Measurements from ENCODE around the gene AIF1. TPM values are rescaled to one million over a fixed set of nuclear protein-coding genes. Genes with fewer than 3 reads are reported as not detected.

Gene AIF1
- total and polyA plus RNA-seq, 3 experiments from 2014 or later = 33.2 to 35.6 (median 35.6) TPM

DNA sequence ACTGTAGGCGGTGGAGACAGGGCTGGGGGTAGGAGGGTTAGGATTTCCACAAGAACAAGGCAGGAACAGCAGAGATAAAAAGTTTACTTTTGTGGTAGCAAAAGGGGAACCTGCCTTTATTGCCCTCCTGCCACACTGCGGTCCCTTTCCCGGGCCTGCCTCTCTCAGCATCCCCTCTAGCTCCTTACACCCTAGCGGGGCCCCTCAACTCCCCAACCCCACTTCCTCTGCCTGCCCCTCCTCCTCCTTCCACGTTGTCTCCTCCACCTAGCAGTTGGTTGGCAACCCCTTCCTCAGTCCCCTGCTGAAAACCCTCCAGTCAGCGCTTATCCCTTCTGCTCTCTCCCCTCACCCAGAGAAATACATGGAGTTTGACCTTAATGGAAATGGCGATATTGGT, 714 bp downstream of the AIF1 start:
- Histone ChIP-seq H3K4me3 (ENCODE audit: low read length) (peak overlapping the region; percentile 67), H3K27ac (ENCODE audit: low read depth, low read length) (peak overlapping the region; percentile 54), H3K4me1 (ENCODE audit: insufficient read depth, low read length) (peaks cover 29% of the 10 kb centered on the region), H3K36me3 (ENCODE audit: insufficient read depth, low read length) (no peaks in the 10 kb centered on the region), H3K9me3 (ENCODE audit: low read length) (no peaks in the 10 kb centered on the region), H3K27me3 (ENCODE audit: insufficient read depth, low read length, poor library complexity, severe bottlenecking) (no peaks in the 10 kb centered on the region)
- ChIA-PET POLR2A (interaction anchor here (1.5 kb wide), 1 partner anchor 36 kb away, joined by 6 read pairs; the partner anchor contains the start of gene BAG6), CTCF (interaction anchor here (1.0 to 1.9 kb wide), 2 partner anchors 17 to 19 kb away, joined by 3 to 6 read pairs; no protein-coding TSS in a partner anchor)
- Mint-ChIP-seq H3K36me3 (peaks cover 0 to 3% (median 0%) of the 10 kb centered on the region in 3 donors), H3K27ac (peak overlapping the region; percentile 16 to 78 (median 66)), H3K4me3 (peak overlapping the region in 6 of 7 donors; percentile 7 to 67 (median 50)), H3K9me3 (no peaks in the 10 kb centered on the region), H3K27me3 (peaks cover 0 to 3% of the 10 kb centered on the region in 2 donors), H3K4me1 (peaks cover 25 to 37% (median 35%) of the 10 kb centered on the region in 3 donors)
- DNase-seq = peak in 1 of 5 donors; percentile 60

DNA sequence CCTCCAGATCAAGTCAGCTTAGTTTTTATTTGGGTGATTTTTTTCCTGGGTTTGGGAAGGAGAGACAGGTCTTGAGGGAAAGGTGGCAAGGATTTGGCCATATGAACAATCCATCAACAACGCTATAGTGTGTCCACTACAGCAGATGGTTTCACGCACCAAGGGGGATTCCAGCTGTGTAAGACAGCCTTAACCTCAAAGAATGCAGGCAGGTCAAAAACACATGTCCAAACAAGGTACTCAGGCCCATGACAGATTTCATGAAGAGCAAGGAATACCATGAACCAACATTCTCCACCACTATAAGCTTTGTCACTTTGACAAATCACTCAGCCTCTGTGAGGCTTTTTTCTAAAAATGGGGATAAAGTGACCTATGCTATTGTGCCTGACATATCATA, 2.0 kb downstream of the AIF1 start:
- Histone ChIP-seq H3K9me3 (ENCODE audit: low read length) (no peaks in the 10 kb centered on the region), H3K27me3 (ENCODE audit: insufficient read depth, low read length, poor library complexity, severe bottlenecking) (no peaks in the 10 kb centered on the region), H3K4me3 (ENCODE audit: low read length) (no peak overlapping the region), H3K36me3 (ENCODE audit: insufficient read depth, low read length) (no peaks in the 10 kb centered on the region), H3K4me1 (ENCODE audit: insufficient read depth, low read length) (peaks cover 40% of the 10 kb centered on the region), H3K27ac (ENCODE audit: low read depth, low read length) (no peak overlapping the region)
- ChIA-PET POLR2A (interaction anchor here (0.6 kb wide), 1 partner anchor 35 kb away, joined by 3 read pairs; no protein-coding TSS in a partner anchor), CTCF (interaction anchor here (1.9 kb wide), 1 partner anchor 18 kb away, joined by 6 read pairs; no protein-coding TSS in a partner anchor)
- H3K27ac Mint-ChIP-seq = peak overlapping the region in 6 of 8 donors; percentile 7 to 82 (median 58)
- no peaks in the 10 kb centered on the region for H3K9me3 Mint-ChIP-seq
- peak overlapping the region in 3 of 7 donors; percentile 38 to 53 (median 43) for H3K4me3 Mint-ChIP-seq
- DNase-seq = no peak
- H3K4me1 Mint-ChIP-seq = peaks cover 34 to 48% (median 44%) of the 10 kb centered on the region in 3 donors
- H3K36me3 Mint-ChIP-seq = peaks cover 0 to 7% (median 3%) of the 10 kb centered on the region in 3 donors
- peaks cover 0 to 3% of the 10 kb centered on the region in 2 donors for H3K27me3 Mint-ChIP-seq

DNA sequence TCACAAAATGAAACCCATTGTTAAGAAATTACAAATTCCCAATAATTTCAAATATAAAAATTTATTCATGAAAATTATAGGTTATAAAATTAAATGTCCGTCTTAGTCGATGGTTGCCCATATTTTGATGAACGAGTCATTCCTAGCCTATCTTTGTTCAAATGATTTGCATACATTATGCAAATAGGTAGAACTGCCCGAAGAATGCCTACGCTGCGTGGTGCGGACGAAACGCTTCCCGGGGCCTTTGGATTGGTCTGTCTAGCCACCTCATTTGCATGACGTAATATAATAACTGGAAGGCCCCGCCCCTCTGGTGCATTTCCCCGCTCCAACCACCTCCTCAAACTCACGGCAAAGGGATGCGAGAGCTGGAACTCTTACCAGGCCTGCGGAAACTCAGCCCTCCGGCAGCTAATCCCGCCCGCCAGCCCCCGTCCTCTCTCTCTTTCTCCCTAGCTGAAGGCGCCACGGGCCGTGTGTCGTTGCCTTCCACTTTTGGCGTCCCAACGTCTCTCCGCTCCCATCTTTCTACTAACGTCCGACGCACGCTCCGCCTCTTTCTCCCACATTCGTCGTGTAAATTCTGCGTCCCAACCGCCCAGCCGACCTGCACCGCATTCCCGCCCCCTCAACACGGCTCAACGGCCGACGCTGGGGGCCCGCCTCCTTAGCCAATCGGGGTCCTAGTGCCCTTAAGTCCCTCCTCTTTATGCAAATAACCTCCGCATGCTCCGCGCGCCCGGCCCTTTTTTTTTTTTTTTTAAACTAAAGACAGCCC, 5.0 kb downstream of the AIF1 start:
- H3K4me1 ChIP-seq (ENCODE audit: insufficient read depth, low read length) = peaks cover 37% of the 10 kb centered on the region
- Mint-ChIP-seq H3K36me3 (peaks cover 0 to 31% (median 11%) of the 10 kb centered on the region in 3 donors), H3K4me1 (peaks cover 37 to 56% (median 47%) of the 10 kb centered on the region in 3 donors)

DNA sequence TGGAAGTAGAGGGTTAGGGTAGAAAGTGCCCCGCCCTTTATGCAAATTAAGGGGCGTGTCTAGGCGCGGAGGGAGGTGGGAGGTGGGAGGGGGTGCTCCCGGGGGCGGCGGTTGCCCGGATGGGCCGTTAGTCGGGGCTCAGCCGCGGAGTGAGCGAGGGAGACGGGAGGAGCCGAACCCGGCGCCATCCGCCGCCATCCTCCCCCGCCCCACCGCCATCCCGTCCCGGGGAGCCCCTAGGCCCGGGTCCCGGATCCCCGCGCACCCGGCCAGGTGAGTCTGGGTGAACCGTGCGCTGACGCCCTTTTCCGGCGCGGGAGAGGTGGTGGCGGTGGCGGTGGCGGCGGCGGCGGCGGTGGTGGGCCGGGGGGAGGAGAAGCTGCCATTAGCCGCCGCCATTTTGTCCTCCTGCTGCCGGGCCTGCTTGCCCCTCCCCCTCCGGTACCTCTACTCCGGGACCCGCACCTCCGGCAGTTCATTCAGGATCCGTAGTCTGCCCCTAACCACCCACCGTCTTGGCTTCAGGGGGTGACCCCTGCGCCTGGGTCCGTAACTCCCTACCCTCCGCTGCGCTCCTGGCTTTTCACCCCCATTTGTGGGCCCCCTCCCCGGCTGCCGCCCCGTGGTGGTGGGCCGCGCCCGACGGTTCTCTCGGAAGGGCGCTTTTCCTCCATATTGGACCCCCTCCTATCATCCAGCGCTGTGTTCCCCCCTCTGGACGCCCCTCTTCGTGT, 5.7 kb downstream of the AIF1 start, which contains the start of gene PRRC2A:
Gene PRRC2A, plus strand, starts transcription at position 130 of the 734 bp plus-strand sequence. CDS start 2,075 bp downstream, outside the sequence.
- peak in 2 of 5 donors; percentile 81 to 93 for DNase-seq
- Histone ChIP-seq H3K36me3 (ENCODE audit: insufficient read depth, low read length) (peaks cover 26% of the 10 kb centered on the region), H3K4me3 (ENCODE audit: low read length) (peak within 1 kb of the TSS; percentile 92), H3K9me3 (ENCODE audit: low read length) (no peaks in the 10 kb centered on the region), H3K4me1 (ENCODE audit: insufficient read depth, low read length) (peaks cover 30% of the 10 kb centered on the region), H3K27ac (ENCODE audit: low read depth, low read length) (peak within 1 kb of the TSS; percentile 99), H3K27me3 (ENCODE audit: insufficient read depth, low read length, poor library complexity, severe bottlenecking) (no peaks in the 10 kb centered on the region)
- ChIA-PET CTCF (interaction anchor here (0.7 to 2.4 kb wide), 7 partner anchors 23 to 202 kb away, joined by 3 to 15 read pairs (median 3); partner anchors contain the start of genes DDX39B and LST1), POLR2A (interaction anchor here (0.7 to 1.5 kb wide), 8 partner anchors 24 to 1833 kb away, joined by 3 to 10 read pairs (median 4); partner anchors contain the start of genes BAG6 and GPANK1)
- Mint-ChIP-seq H3K27ac (peak within 1 kb of the TSS; percentile 94 to 100 (median 98)), H3K9me3 (no peaks in the 10 kb centered on the region), H3K27me3 (peaks cover 0 to 1% of the 10 kb centered on the region in 2 donors), H3K4me3 (peak within 1 kb of the TSS; percentile 90 to 95 (median 91)), H3K4me1 (peaks cover 32 to 49% (median 39%) of the 10 kb centered on the region in 3 donors), H3K36me3 (peaks cover 0 to 39% (median 16%) of the 10 kb centered on the region in 3 donors)

More for the DNA sequence above, 5.0 kb downstream of the AIF1 start:
- Histone ChIP-seq H3K9me3 (ENCODE audit: low read length) (no peaks in the 10 kb centered on the region), H3K4me3 (ENCODE audit: low read length) (peak overlapping the region; percentile 92), H3K27me3 (ENCODE audit: insufficient read depth, low read length, poor library complexity, severe bottlenecking) (no peaks in the 10 kb centered on the region), H3K36me3 (ENCODE audit: insufficient read depth, low read length) (peaks cover 18% of the 10 kb centered on the region), H3K27ac (ENCODE audit: low read depth, low read length) (peak overlapping the region; percentile 99)
- CTCF ChIA-PET = interaction anchor here (0.7 to 1.8 kb wide), 6 partner anchors 23 to 203 kb away, joined by 3 to 5 read pairs (median 4); partner anchors contain the start of genes DDX39B, LST1 and LTB
- Mint-ChIP-seq H3K27ac (peak overlapping the region; percentile 94 to 100 (median 98)), H3K9me3 (no peaks in the 10 kb centered on the region), H3K4me3 (peak overlapping the region; percentile 86 to 95 (median 91)), H3K27me3 (peaks cover 0 to 3% of the 10 kb centered on the region in 2 donors)
- peak; percentile 95 to 98 (median 96) for DNase-seq
- POLR2A ChIA-PET = interaction anchor here (0.7 to 1.4 kb wide), 6 partner anchors 32 to 1834 kb away, joined by 4 to 10 read pairs (median 4); partner anchors contain the start of genes C6orf47 and GPANK1

DNA sequence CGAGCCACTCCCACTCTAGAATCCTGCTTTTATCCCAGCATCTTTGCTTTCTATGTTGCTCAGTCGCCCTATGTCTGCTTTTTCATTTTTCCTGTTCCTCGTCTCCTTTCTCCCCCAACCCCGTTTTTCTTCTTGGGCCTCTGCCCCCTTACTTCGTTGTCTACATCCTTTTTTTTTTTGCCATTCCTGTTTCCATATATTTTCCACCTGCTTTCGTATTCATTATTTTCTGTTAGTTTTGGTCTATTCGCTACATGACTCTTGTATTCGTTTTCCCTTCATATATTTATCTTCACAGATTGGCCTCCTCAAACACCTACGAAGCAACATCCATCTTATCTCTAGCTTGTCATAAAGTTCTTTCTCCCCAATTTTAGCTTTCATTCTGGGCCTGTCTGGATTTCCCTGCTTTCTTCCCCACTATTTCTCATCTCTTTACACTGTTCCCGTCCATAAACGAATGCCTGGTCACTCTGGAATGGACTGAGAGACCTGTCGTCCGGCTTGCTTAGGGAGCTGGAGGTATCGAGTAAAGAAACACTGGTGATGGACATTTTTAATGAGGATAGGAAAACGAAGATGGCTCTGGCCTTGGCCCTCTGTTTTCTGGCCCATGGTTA, 6.4 kb downstream of the AIF1 start:
- Histone ChIP-seq H3K9me3 (ENCODE audit: low read length) (no peaks in the 10 kb centered on the region), H3K27ac (ENCODE audit: low read depth, low read length) (peak overlapping the region; percentile 99), H3K4me1 (ENCODE audit: insufficient read depth, low read length) (peaks cover 23% of the 10 kb centered on the region), H3K4me3 (ENCODE audit: low read length) (peak overlapping the region; percentile 85), H3K27me3 (ENCODE audit: insufficient read depth, low read length, poor library complexity, severe bottlenecking) (no peaks in the 10 kb centered on the region), H3K36me3 (ENCODE audit: insufficient read depth, low read length) (peaks cover 31% of the 10 kb centered on the region)
- POLR2A ChIA-PET = interaction anchor here (0.6 to 1.5 kb wide), 5 partner anchors 24 to 115 kb away, joined by 3 to 9 read pairs (median 5); partner anchors contain the start of gene BAG6
- Mint-ChIP-seq H3K4me3 (peak overlapping the region; percentile 90 to 95 (median 91)), H3K9me3 (no peaks in the 10 kb centered on the region), H3K27ac (peak overlapping the region; percentile 90 to 99 (median 96)), H3K36me3 (peaks cover 0 to 46% (median 20%) of the 10 kb centered on the region in 3 donors), H3K4me1 (peaks cover 27 to 42% (median 32%) of the 10 kb centered on the region in 3 donors), H3K27me3 (no peaks in the 10 kb centered on the region)
- CTCF ChIA-PET = interaction anchor here (1.1 to 2.4 kb wide), 5 partner anchors 12 to 80 kb away, joined by 3 to 15 read pairs (median 4); partner anchors contain the start of gene BAG6
- no peak for DNase-seq

DNA sequence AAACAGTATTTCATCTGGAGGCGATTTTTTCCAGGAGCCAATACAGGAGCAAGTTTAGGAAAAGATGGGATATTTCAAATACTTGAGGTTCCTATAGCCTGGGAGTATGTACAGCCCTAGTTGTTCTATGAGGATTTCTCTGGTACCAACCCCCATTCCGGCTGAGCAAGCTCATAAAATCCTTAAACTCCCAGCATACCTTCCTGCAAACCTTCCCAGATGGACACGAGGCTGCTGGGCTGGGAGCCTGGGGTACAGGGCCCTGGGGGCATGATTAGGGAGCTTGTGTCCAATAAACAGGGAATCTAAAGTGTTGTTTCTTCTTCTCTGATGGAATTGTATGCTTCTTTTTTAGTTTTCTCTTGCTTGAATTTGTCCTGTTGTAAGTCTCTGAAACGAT, 7.0 kb downstream of the AIF1 start:
- Histone ChIP-seq H3K4me3 (ENCODE audit: low read length) (no peak overlapping the region), H3K27me3 (ENCODE audit: insufficient read depth, low read length, poor library complexity, severe bottlenecking) (no peaks in the 10 kb centered on the region), H3K9me3 (ENCODE audit: low read length) (no peaks in the 10 kb centered on the region), H3K27ac (ENCODE audit: low read depth, low read length) (peak overlapping the region; percentile 99), H3K36me3 (ENCODE audit: insufficient read depth, low read length) (peaks cover 37% of the 10 kb centered on the region), H3K4me1 (ENCODE audit: insufficient read depth, low read length) (peaks cover 17% of the 10 kb centered on the region)
- ChIA-PET CTCF (interaction anchor here (1.4 to 2.4 kb wide), 4 partner anchors 12 to 71 kb away, joined by 4 to 15 read pairs (median 6); partner anchors contain the start of gene BAG6), POLR2A (interaction anchor here (0.6 to 1.5 kb wide), 5 partner anchors 25 to 115 kb away, joined by 3 to 9 read pairs (median 5); partner anchors contain the start of gene BAG6)
- Mint-ChIP-seq H3K9me3 (no peaks in the 10 kb centered on the region), H3K4me1 (peaks cover 23 to 36% (median 27%) of the 10 kb centered on the region in 3 donors), H3K36me3 (peaks cover 0 to 50% (median 22%) of the 10 kb centered on the region in 3 donors), H3K27me3 (no peaks in the 10 kb centered on the region), H3K4me3 (peak overlapping the region; percentile 90 to 95 (median 91)), H3K27ac (peak overlapping the region; percentile 90 to 99 (median 96))
- no peak for DNase-seq

Data from CD8-positive, alpha-beta memory T cell (primary cell).